Measurements from ENCODE around the gene ATP13A3.
A peak's percentile ranks its signal among the peaks of the same experiment; 100 is the strongest.
"Not testable (repeated sequence)": the region's sequence is repeated elsewhere in the genome, so short reads cannot be mapped to it uniquely, and the experiment has no call there.

The ATP13A3 gene

DNA sequence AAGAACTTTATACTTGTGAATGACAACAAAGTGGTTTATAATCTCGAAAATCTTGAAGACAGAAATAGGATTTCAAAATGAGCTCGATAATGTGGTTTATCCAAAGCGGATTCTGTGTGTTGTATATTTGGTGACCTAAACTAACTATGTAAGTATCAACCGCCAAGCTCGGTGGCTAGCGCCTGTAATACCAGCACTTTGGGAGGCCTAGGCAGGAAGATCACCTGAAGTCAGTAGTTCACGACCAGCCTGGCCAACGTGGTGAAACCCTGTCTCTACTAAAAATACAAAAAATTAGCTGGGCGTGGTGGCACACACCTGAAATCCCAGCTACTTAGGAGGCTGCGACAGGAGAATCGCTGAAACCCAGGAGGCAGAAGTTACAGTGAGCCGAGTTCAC lies 2.2 kb downstream of the ATP13A3 start:
- TF ChIP-seq, protein P1, sequence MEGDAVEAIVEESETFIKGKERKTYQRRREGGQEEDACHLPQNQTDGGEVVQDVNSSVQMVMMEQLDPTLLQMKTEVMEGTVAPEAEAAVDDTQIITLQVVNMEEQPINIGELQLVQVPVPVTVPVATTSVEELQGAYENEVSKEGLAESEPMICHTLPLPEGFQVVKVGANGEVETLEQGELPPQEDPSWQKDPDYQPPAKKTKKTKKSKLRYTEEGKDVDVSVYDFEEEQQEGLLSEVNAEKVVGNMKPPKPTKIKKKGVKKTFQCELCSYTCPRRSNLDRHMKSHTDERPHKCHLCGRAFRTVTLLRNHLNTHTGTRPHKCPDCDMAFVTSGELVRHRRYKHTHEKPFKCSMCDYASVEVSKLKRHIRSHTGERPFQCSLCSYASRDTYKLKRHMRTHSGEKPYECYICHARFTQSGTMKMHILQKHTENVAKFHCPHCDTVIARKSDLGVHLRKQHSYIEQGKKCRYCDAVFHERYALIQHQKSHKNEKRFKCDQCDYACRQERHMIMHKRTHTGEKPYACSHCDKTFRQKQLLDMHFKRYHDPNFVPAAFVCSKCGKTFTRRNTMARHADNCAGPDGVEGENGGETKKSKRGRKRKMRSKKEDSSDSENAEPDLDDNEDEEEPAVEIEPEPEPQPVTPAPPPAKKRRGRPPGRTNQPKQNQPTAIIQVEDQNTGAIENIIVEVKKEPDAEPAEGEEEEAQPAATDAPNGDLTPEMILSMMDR (conservative IDR thresholded peaks at IDR 0.05; ENCODE audit: low read depth) = no peak
- ChIA-PET CTCF (interaction anchor here (1.0 kb wide), 1 partner anchor 39 kb away, joined by 4 read pairs; no protein-coding TSS in a partner anchor), POLR2A (ENCODE audit: low non-redundant PET) (interaction anchor here (0.6 to 1.7 kb wide), 3 partner anchors 10 to 98 kb away, joined by 3 to 5 read pairs (median 4); no protein-coding TSS in a partner anchor)
- DNase-seq (ENCODE audit: low spot score) = no peak
- peak overlapping the region; percentile 56 for H3K27ac ChIP-seq

DNA sequence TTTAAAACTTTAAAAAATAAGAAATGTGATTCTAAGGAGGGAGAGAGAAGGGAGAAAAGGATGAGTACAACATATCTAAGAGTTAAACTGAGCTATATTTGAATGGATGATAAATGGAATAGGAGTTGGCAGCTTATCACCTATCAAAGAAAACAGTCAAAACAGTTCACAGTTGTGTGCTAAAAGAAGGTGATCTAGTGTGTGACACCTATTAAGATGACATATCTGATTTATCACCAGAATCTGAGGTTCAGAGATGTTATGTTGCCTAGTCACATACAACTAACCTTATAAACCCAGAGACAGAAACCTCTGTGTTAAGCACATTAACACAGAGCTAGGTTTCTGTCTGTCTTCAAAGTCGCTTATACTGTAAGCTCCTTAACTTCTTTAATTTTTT lies 3.0 kb downstream of the ATP13A3 start:
- ChIA-PET POLR2A (ENCODE audit: low non-redundant PET) (no interaction called here), CTCF (interaction anchor here (0.7 kb wide), 2 partner anchors 109 to 244 kb away, joined by 3 to 4 read pairs; no protein-coding TSS in a partner anchor)
- no peak for DNase-seq (ENCODE audit: low spot score)
- TF ChIP-seq, protein P1 (conservative IDR thresholded peaks at IDR 0.05; ENCODE audit: low read depth) = no peak
- no peak overlapping the region for H3K27ac ChIP-seq

DNA sequence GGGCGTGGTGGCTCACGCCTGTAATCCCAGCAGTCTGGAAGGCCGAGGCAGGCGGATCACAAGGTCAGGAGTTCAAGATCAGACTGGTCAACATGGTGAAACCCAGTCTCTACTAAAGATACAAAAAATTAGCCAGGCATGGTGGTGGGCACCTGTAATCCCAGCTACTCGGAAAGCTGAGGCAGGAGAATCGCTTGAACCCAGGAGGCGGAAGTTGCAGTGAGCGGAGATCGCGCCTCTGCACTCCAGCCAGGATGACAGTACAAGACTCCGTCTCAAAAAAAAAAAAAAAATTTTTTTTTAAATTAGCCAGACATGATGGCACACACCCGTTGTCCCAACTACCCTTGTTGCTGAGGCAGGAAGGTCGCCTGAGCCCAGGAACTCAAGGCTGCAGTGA lies 4.0 kb downstream of the ATP13A3 start:
- DNase-seq (ENCODE audit: low spot score); POLR2A ChIA-PET (ENCODE audit: low non-redundant PET); CTCF ChIA-PET: not testable (repeated sequence)
- peak overlapping the region; percentile 65 for H3K27ac ChIP-seq

DNA sequence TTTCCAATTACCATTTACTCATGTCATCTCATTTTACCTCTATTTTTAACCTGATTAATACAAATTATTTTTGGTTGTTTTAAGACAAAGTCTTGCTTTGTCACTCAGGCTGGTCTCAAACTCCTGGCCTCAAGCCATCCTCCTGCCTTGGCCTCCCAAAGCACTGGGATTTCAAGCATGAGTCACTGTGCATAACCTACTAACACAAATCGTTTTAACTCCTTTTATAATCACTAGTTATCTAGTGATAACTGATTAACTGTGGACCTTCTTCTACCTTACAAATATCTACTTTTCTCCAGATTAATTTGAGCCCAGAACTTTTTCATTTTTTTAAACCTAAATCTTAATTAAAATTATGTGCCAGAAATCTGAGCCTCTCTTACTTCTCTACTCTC lies 4.6 kb downstream of the ATP13A3 start:
- peak overlapping the region; percentile 65 for H3K27ac ChIP-seq
- TF ChIP-seq, protein P1 (conservative IDR thresholded peaks at IDR 0.05; ENCODE audit: low read depth) = no peak
- CTCF ChIA-PET = no interaction called here
- no peak for DNase-seq (ENCODE audit: low spot score)
- POLR2A ChIA-PET (ENCODE audit: low non-redundant PET) = no interaction called here

DNA sequence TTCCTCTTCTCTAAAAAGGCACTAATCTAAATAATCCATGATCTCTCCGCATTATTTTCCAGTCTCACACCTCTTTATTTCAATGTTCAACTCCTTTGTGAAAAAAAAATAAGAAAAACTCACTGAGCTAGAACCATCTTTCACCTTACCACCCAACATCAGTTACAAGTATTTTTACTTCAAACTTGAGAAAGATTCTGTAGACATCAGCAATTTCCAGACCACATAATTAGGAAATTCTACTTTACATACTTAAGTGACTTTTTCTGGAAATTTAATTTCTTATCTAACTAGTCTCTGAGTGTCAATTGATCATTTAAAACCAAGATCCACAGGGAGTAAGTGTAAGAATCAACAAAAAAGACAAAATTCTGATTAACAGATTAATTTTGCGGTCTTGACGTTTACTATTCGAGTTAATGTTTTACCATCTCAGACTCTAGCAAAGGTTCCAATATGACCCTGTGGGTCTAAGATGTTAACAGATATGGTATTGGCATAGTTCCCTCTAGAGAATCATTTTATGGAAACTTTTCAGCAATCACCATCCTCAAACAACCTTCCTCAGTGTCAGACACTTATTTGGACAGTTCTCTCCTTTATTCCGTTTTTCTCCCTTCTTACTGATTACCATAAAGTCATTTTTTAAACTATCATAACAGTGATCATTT lies 5.1 kb downstream of the ATP13A3 start:
- no peak overlapping the region for H3K27ac ChIP-seq
- TF ChIP-seq, protein P1 (conservative IDR thresholded peaks at IDR 0.05; ENCODE audit: low read depth) = no peak
- no peak for DNase-seq (ENCODE audit: low spot score)
- POLR2A ChIA-PET (ENCODE audit: low non-redundant PET) = no interaction called here
- CTCF ChIA-PET = interaction anchor here (1.7 kb wide), 1 partner anchor 10 kb away, joined by 5 read pairs; no protein-coding TSS in a partner anchor

DNA sequence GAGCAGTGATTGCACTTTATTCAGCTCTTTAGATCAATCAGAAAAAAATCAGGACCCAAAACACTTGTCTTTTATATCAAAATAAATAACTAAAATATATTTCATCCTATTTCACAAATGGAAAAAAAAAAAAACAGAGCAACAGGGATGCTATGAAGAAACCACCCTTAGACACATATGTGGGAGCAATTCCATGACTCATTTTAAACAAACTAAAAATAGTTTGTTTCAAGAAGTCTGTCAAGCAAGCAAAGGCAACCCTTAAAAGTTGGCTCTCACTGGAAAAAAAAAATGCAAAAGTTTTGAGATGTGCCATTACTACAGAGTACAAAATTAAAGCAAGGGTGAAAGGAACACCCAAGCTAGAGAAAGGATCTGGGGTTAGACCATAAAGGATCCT lies 5.7 kb downstream of the ATP13A3 start:
- POLR2A ChIA-PET (ENCODE audit: low non-redundant PET) = no interaction called here
- TF ChIP-seq, protein P1 (conservative IDR thresholded peaks at IDR 0.05; ENCODE audit: low read depth) = no peak
- no peak for DNase-seq (ENCODE audit: low spot score)
- no peak overlapping the region for H3K27ac ChIP-seq
- CTCF ChIA-PET = interaction anchor here (1.7 kb wide), 1 partner anchor 9 kb away, joined by 5 read pairs; no protein-coding TSS in a partner anchor

DNA sequence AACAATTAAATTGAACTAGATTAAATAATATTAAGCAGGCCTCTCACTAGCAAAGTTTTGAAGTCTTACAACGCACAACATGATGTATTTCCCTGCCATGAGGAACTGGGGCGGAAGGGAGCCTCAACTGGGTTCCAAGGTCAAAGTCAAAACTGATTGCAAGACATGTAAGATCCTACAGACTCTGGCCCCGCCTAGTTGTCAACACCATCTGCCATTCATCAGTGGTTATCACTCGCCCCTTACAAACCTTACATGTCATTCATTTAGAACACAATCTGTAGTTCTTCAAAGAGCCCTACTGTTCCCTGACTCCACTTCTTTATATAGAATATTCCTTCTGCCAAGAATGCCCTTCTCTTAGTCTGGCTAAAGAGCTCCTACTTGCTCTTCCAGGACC lies 10.0 kb downstream of the ATP13A3 start:
- no peak for DNase-seq (ENCODE audit: low spot score)
- TF ChIP-seq, protein P1 (conservative IDR thresholded peaks at IDR 0.05; ENCODE audit: low read depth) = no peak
- ChIA-PET CTCF (interaction anchor here (1.1 kb wide), 1 partner anchor 106 kb away, joined by 5 read pairs; no protein-coding TSS in a partner anchor), POLR2A (ENCODE audit: low non-redundant PET) (no interaction called here)
- no peak overlapping the region for H3K27ac ChIP-seq
